ENCODE data around the gene TOE1.

Gene TOE1

GRCh38 chr1:45325851-45326506 lies 14.0 kb upstream of the TOE1 start:
- in situ Hi-C loops (cut with MboI; ENCODE audit: low sequenced_read_pairs) = no loop called here

- in situ Hi-C loops (cut with MboI; ENCODE audit: low sequenced_read_pairs) = no loop called here
Observed at GRCh38 chr1:45326627-45327623, 13.0 kb upstream of the TOE1 start, which contains the start of gene HPDL. TSS of gene HPDL (plus strand) at chr1:45326895. CDS start at chr1:45327149, 254 bp downstream.

- in situ Hi-C loops (cut with MboI; ENCODE audit: low sequenced_read_pairs) = no loop called here
Observed at GRCh38 chr1:45327644-45328515, 12.1 kb upstream of the TOE1 start.

GRCh38 chr1:45328680-45329079 lies 11.3 kb upstream of the TOE1 start:
- in situ Hi-C loops (cut with MboI; ENCODE audit: low sequenced_read_pairs) = no loop called here

GRCh38 chr1:45329445-45329844 lies 10.5 kb upstream of the TOE1 start:
- in situ Hi-C loops (cut with MboI; ENCODE audit: low sequenced_read_pairs) = no loop called here

GRCh38 chr1:45331436-45332345 lies 8.3 kb upstream of the TOE1 start:
- in situ Hi-C loops (cut with MboI; ENCODE audit: low sequenced_read_pairs) = no loop called here

GRCh38 chr1:45332346-45332720 lies 7.6 kb upstream of the TOE1 start:
- in situ Hi-C loops (cut with MboI; ENCODE audit: low sequenced_read_pairs) = no loop called here

GRCh38 chr1:45334308-45335245 lies 5.4 kb upstream of the TOE1 start:
- in situ Hi-C loops (cut with MboI; ENCODE audit: low sequenced_read_pairs) = no loop called here

- in situ Hi-C loops (cut with MboI; ENCODE audit: low sequenced_read_pairs) = no loop called here
Observed at GRCh38 chr1:45335855-45336324, 4.1 kb upstream of the TOE1 start.

- in situ Hi-C loops (cut with MboI; ENCODE audit: low sequenced_read_pairs) = no loop called here
Observed at GRCh38 chr1:45337630-45338325, 2.2 kb upstream of the TOE1 start.

GRCh38 chr1:45340816-45341466 lies 971 bp downstream of the TOE1 start:
- in situ Hi-C loops (cut with MboI; ENCODE audit: low sequenced_read_pairs) = no loop called here

- in situ Hi-C loops (cut with MboI; ENCODE audit: low sequenced_read_pairs) = no loop called here
Observed at GRCh38 chr1:45344499-45344898, 4.5 kb downstream of the TOE1 start.

GRCh38 chr1:45345014-45345413 lies 5.0 kb downstream of the TOE1 start:
- in situ Hi-C loops (cut with MboI; ENCODE audit: low sequenced_read_pairs) = no loop called here

GRCh38 chr1:45346473-45346872 lies 6.5 kb downstream of the TOE1 start:
- in situ Hi-C loops (cut with MboI; ENCODE audit: low sequenced_read_pairs) = no loop called here

GRCh38 chr1:45348020-45348419 lies 8.1 kb downstream of the TOE1 start:
- in situ Hi-C loops (cut with MboI; ENCODE audit: low sequenced_read_pairs) = no loop called here

GRCh38 chr1:45348609-45348965 lies 8.6 kb downstream of the TOE1 start:
- in situ Hi-C loops (cut with MboI; ENCODE audit: low sequenced_read_pairs) = no loop called here

- in situ Hi-C loops (cut with MboI; ENCODE audit: low sequenced_read_pairs) = no loop called here
Observed at GRCh38 chr1:45348966-45349677, 9.2 kb downstream of the TOE1 start.
